Left kidney (tissue), 2 donors: Measurements from ENCODE around the gene OMG. TPM values are rescaled to one million over a fixed set of nuclear protein-coding genes. Genes with fewer than 3 reads are reported as not detected.
A peak's percentile ranks its signal among the peaks of the same experiment; 100 is the strongest.
"Not testable (repeated sequence)": the region's sequence is repeated elsewhere in the genome, so short reads cannot be mapped to it uniquely, and the experiment has no call there.

Experiments used
- DNase-seq: peaks from one replicate; pipeline ENCODE4 v3.0.0-alpha.2; 2013
- polyA plus RNA-seq: library from polyadenylated mRNA; unstranded; fragments of 120-200 nt; gene quantifications from one replicate; pipeline ENCODE4 v1.2.1, GENCODE V29; 2013; ENCODE audit not compliant: insufficient read length

Gene OMG
- polyA plus RNA-seq, 1 donor, result 0.48 TPM

GRCh38 chr17:31308372-31309334 is 11.6 kb upstream of the OMG start:
- no peak for DNase-seq

GRCh38 chr17:31307640-31308039 is 10.6 kb upstream of the OMG start:
- DNase-seq, result no peak

- DNase-seq, result no peak
These were observed 2.6 kb upstream of the OMG start for GRCh38 chr17:31299624-31300023.

GRCh38 chr17:31296142-31296541 is 897 bp downstream of the OMG start:
- DNase-seq, result no peak

GRCh38 chr17:31295489-31295871 is 1.6 kb downstream of the OMG start:
- DNase-seq, result no peak

- no peak for DNase-seq
These were observed 2.1 kb downstream of the OMG start for GRCh38 chr17:31294820-31295488.

- DNase-seq, result no peak
These were observed 2.8 kb downstream of the OMG start for GRCh38 chr17:31294231-31294630.

- no peak for DNase-seq
These were observed 3.5 kb downstream of the OMG start for GRCh38 chr17:31293581-31293980.

- DNase-seq, result no peak
These were observed 5.2 kb downstream of the OMG start for GRCh38 chr17:31291820-31292219.

- no peak for DNase-seq
These were observed 7.2 kb downstream of the OMG start for GRCh38 chr17:31289790-31290189.

GRCh38 chr17:31287932-31288331 is 9.1 kb downstream of the OMG start:
- not testable (repeated sequence) for DNase-seq

- no peak for DNase-seq
These were observed 10.5 kb downstream of the OMG start for GRCh38 chr17:31286587-31286986.

- DNase-seq, result no peak
These were observed 13.2 kb downstream of the OMG start for GRCh38 chr17:31283841-31284240.

- DNase-seq, result no peak
These were observed 16.0 kb downstream of the OMG start for GRCh38 chr17:31281061-31281460.

- DNase-seq, result no peak
These were observed 17.6 kb downstream of the OMG start for GRCh38 chr17:31279401-31279800.

- DNase-seq, result no peak
These were observed 21.9 kb downstream of the OMG start for GRCh38 chr17:31275116-31275515.

- no peak for DNase-seq
These were observed 22.8 kb downstream of the OMG start for GRCh38 chr17:31274252-31274651.

GRCh38 chr17:31273516-31273915 is 23.5 kb downstream of the OMG start:
- no peak for DNase-seq

- DNase-seq, result no peak
These were observed 24.2 kb downstream of the OMG start for GRCh38 chr17:31272803-31273202.

GRCh38 chr17:31272236-31272635 is 24.8 kb downstream of the OMG start:
- no peak for DNase-seq

GRCh38 chr17:31269578-31269983 is 27.5 kb downstream of the OMG start:
- DNase-seq, result peak; percentile 6

- no peak for DNase-seq
These were observed 27.9 kb downstream of the OMG start for GRCh38 chr17:31269036-31269577.

- DNase-seq, result no peak
These were observed 31.0 kb downstream of the OMG start for GRCh38 chr17:31266042-31266441.
